ENCODE data around the gene PLOD1.
A peak's percentile ranks its signal among the peaks of the same experiment; 100 is the strongest.

GRCh38 chr1:11934302-11935056 lies at the start of gene PLOD1:
- TF ChIP-seq CTCF (IDR thresholded peaks at IDR 0.05) (no peak), POLR2A (IDR thresholded peaks at IDR 0.05) (peak in 1 of 4 donors; percentile 47), EP300 (IDR thresholded peaks at IDR 0.05) (no peak), POLR2AphosphoS5 (IDR thresholded peaks at IDR 0.05) (peak in 2 of 3 donors; percentile 59 to 73)
